Skeletal muscle tissue (tissue), 1 donor: ENCODE results near the gene BLTP2. TPM values are rescaled to one million over a fixed set of nuclear protein-coding genes. Genes with fewer than 3 reads are reported as not detected.

Experiments
- total RNA-seq: library from RNA; depleted of rRNA; stranded (reverse); fragments of >200 nt; gene quantifications from one replicate; pipeline ENCODE4 v1.2.3, GENCODE V29; 2014

Gene BLTP2
- total RNA-seq, 1 donor from 2014 or later = 80.4 TPM

Other genes starting within 250 kb of the BLTP2 start
- 4.7 TPM for gene SLC46A1, start 238.9 kb downstream of the BLTP2 start, total RNA-seq
- gene SLC13A2, start 171.5 kb downstream of the BLTP2 start, total RNA-seq = not detected
- not detected for gene FOXN1, start 138.8 kb downstream of the BLTP2 start, total RNA-seq
- 5.7 TPM for gene UNC119, start 92.5 kb downstream of the BLTP2 start, total RNA-seq
- gene PIGS, start 73.6 kb downstream of the BLTP2 start, total RNA-seq = 19.3 TPM
- 4.7 TPM for gene ALDOC, start 68.3 kb downstream of the BLTP2 start, total RNA-seq
- 5.7 TPM for gene SPAG5, start 46.1 kb downstream of the BLTP2 start, total RNA-seq
- 3.7 TPM for gene RSKR, start 31.0 kb downstream of the BLTP2 start, total RNA-seq
- 41.2 TPM for gene SDF2, start 16.7 kb upstream of the BLTP2 start, total RNA-seq
- gene SUPT6H, start 17.0 kb upstream of the BLTP2 start, total RNA-seq = 36.5 TPM
- gene PROCA1, start 66.7 kb upstream of the BLTP2 start, total RNA-seq = 0.52 TPM
- gene RAB34, start 72.7 kb upstream of the BLTP2 start, total RNA-seq = 44.9 TPM
- 880 TPM for gene RPL23A, start 74.8 kb upstream of the BLTP2 start, total RNA-seq
- 1.6 TPM for gene TLCD1, start 81.1 kb upstream of the BLTP2 start, total RNA-seq
- 0.52 TPM for gene NEK8, start 83.6 kb upstream of the BLTP2 start, total RNA-seq
- gene TRAF4, start 98.9 kb upstream of the BLTP2 start, total RNA-seq = 26.1 TPM
- 6.3 TPM for gene FAM222B, start 197.6 kb upstream of the BLTP2 start, total RNA-seq
- 19.3 TPM for gene ERAL1, start 209.9 kb upstream of the BLTP2 start, total RNA-seq